ENCODE measurements around the gene GRIK4. TPM values are rescaled to one million over a fixed set of nuclear protein-coding genes. Genes with fewer than 3 reads are reported as not detected.

The GRIK4 gene
- total RNA-seq, 4 donors from 2014 or later: 0.57 to 0.85 TPM; not detected in 2

- no peak for TF ChIP-seq CTCF (IDR thresholded peaks at IDR 0.05; ENCODE audit: low read depth)
Measured at GRCh38 chr11:120571476-120571875, 59.9 kb downstream of the GRIK4 start.

GRCh38 chr11:120573756-120574354, 62.3 kb downstream of the GRIK4 start:
- TF ChIP-seq CTCF (IDR thresholded peaks at IDR 0.05; ENCODE audit: low read depth): no peak

GRCh38 chr11:120574876-120575275, 63.3 kb downstream of the GRIK4 start:
- TF ChIP-seq CTCF (IDR thresholded peaks at IDR 0.05; ENCODE audit: low read depth): no peak

- no peak for TF ChIP-seq CTCF (IDR thresholded peaks at IDR 0.05; ENCODE audit: low read depth)
Measured at GRCh38 chr11:120575461-120575860, 63.9 kb downstream of the GRIK4 start.

GRCh38 chr11:120576606-120577005, 65.1 kb downstream of the GRIK4 start:
- TF ChIP-seq CTCF (IDR thresholded peaks at IDR 0.05; ENCODE audit: low read depth): no peak

GRCh38 chr11:120577041-120577440, 65.5 kb downstream of the GRIK4 start:
- TF ChIP-seq CTCF (IDR thresholded peaks at IDR 0.05; ENCODE audit: low read depth): no peak

GRCh38 chr11:120577624-120578363, 66.2 kb downstream of the GRIK4 start:
- no peak for TF ChIP-seq CTCF (IDR thresholded peaks at IDR 0.05; ENCODE audit: low read depth)
